ENCODE measurements around the gene SCFD2. TPM values are rescaled to one million over a fixed set of nuclear protein-coding genes. Genes with fewer than 3 reads are reported as not detected.

The SCFD2 gene
- total RNA-seq, 4 donors from 2014 or later: 14.3 to 37.8 (median 27.7) TPM

DNA sequence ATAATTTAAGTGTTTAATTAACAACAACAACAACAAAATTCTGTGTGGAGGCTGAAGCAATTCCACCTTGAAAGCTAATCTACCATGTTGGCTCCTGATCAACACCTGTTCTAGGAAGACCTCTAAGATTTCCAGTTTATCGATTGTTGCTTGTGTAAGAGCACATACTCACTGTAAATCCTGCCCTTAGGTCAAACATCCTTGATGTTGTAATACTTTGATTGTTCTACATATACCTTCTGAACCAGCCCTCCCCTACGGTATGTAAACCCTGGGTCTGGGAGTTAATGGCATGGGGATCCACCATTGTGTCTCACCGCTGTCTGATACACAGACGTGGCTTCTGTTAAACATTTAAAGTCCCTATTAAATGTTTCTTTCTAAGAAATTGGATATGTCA is 430.5 kb downstream of the SCFD2 start:
- intact Hi-C loops (cut with DNase I): loop anchor here (10.0 kb wide), 1 partner anchor 61 kb away; no protein-coding TSS in a partner anchor
- DNase-seq: no peak
- Histone ChIP-seq H3K36me3 (no peaks in the 10 kb centered on the region), H3K4me1 (no peaks in the 10 kb centered on the region), H3K27ac (no peak overlapping the region), H3K27me3 (no peaks in the 10 kb centered on the region), H3K9me3 (no peaks in the 10 kb centered on the region), H3K4me3 (no peak overlapping the region)
- TF ChIP-seq POLR2A (IDR thresholded peaks at IDR 0.05): no peak
- TF ChIP-seq, protein P1, sequence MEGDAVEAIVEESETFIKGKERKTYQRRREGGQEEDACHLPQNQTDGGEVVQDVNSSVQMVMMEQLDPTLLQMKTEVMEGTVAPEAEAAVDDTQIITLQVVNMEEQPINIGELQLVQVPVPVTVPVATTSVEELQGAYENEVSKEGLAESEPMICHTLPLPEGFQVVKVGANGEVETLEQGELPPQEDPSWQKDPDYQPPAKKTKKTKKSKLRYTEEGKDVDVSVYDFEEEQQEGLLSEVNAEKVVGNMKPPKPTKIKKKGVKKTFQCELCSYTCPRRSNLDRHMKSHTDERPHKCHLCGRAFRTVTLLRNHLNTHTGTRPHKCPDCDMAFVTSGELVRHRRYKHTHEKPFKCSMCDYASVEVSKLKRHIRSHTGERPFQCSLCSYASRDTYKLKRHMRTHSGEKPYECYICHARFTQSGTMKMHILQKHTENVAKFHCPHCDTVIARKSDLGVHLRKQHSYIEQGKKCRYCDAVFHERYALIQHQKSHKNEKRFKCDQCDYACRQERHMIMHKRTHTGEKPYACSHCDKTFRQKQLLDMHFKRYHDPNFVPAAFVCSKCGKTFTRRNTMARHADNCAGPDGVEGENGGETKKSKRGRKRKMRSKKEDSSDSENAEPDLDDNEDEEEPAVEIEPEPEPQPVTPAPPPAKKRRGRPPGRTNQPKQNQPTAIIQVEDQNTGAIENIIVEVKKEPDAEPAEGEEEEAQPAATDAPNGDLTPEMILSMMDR (IDR thresholded peaks at IDR 0.05): no peak
- WGBS, 2 donors: 58 to 77% methylated on average over 4 of the region's 4 CpGs

DNA sequence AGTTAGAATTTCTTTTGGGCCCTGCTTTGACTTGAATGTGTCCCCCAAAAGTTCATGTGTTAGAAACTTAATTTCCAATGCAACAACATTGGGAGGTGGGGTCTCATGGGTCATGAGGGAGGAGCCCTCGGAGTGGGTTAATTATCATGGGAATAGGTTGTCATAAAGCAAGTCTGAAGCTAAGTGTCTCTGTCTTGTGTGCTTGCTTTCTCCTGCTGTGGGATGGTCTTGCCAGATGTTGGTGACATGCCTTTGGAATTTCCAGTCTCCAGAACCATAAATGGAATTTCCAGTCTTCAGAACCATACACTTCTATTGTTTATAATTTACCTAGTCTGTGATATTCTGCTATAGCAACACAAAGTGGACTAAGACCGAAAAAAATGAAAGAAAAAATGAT is 432.1 kb downstream of the SCFD2 start:
- no peaks in the 10 kb centered on the region for H3K27me3 ChIP-seq
- H3K9me3 ChIP-seq: no peaks in the 10 kb centered on the region
- no peak overlapping the region for H3K27ac ChIP-seq
- DNase-seq: no peak
- TF ChIP-seq, protein P1 (IDR thresholded peaks at IDR 0.05): no peak
- no peak for TF ChIP-seq POLR2A (IDR thresholded peaks at IDR 0.05)
- 81 to 95% methylated on average over 2 of the region's 2 CpGs for WGBS, 2 donors
- intact Hi-C loops (cut with DNase I): loop anchor here (10.0 kb wide), 1 partner anchor 59 kb away; no protein-coding TSS in a partner anchor
- H3K4me3 ChIP-seq: no peak overlapping the region
- no peaks in the 10 kb centered on the region for H3K4me1 ChIP-seq
- H3K36me3 ChIP-seq: no peaks in the 10 kb centered on the region

DNA sequence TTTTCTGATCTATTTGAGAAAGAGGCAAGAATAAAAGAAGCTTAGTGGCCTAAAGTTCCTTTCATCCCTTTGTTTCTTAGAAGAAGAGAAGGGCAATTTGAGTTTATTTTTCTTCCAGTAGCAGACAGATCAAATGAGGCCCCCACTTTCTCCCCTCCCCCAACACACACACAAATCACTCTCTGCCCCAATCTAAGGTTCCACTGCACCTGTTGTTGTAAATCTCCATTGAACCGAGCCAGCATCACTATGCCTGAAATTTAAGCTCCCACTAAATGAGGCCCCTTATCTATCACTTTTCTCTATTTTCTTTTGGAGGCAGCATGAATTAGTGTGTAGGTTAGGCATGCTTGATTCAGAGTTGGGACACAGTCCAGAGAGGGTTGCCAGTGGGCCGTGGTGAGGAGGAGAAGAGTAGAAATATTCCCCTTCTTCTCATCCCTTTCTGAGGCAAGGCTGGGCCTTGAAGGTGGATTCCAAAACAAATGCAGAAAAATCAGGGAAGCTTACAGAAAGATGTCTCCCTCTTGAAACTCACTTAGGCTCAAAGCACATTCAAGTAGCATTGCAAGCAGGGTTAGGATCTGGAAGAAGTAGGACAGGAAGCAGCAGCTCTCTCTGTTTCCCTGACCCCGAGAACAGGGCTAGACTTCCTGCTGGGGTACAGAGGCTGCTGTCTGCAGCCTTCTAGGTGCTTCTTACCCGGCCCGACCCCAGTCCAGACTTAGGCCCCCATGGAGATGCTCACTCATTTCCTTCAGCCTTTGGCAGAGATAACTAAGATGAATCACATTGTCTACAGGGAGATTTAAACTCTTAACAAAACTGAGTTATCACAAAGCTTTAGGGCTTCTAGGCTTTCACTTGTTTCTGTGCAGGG is 433.0 kb downstream of the SCFD2 start:
- WGBS, 2 donors: 72 to 84% methylated on average over 5 of the region's 5 CpGs
- Histone ChIP-seq H3K9me3 (no peaks in the 10 kb centered on the region), H3K4me1 (no peaks in the 10 kb centered on the region), H3K36me3 (no peaks in the 10 kb centered on the region), H3K27ac (no peak overlapping the region), H3K27me3 (no peaks in the 10 kb centered on the region), H3K4me3 (no peak overlapping the region)
- no peak for TF ChIP-seq POLR2A (IDR thresholded peaks at IDR 0.05)
- TF ChIP-seq, protein P1 (IDR thresholded peaks at IDR 0.05): no peak
- DNase-seq: no peak
- intact Hi-C loops (cut with DNase I): loop anchor here (10.0 kb wide), 1 partner anchor 58 kb away; no protein-coding TSS in a partner anchor

DNA sequence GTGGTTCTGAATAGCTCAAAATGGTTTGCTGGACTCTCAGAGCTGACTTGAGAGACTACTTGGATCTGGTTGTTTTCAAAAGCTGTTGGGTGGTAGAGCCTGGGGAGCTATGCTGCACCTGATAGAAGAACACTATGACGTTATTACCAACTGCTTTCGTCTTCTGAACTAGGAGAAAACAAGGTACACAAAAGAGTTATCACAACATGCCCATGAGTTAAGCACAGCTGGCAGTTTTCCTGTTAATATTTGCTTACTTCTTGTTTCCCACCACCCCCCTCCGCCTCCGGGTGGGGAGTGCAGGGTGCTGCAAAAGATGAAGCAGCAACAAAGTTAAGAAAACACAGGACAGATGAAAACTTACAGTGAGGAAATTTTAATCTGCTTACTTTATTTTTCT is 434.6 kb downstream of the SCFD2 start:
- H3K4me3 ChIP-seq: no peak overlapping the region
- no peaks in the 10 kb centered on the region for H3K36me3 ChIP-seq
- TF ChIP-seq, protein P1 (IDR thresholded peaks at IDR 0.05): no peak
- TF ChIP-seq POLR2A (IDR thresholded peaks at IDR 0.05): no peak
- no peaks in the 10 kb centered on the region for H3K4me1 ChIP-seq
- H3K27me3 ChIP-seq: no peaks in the 10 kb centered on the region
- WGBS, 2 donors: 80 to 89% methylated on average over 4 of the region's 4 CpGs
- no peaks in the 10 kb centered on the region for H3K9me3 ChIP-seq
- no peak overlapping the region for H3K27ac ChIP-seq
- intact Hi-C loops (cut with DNase I): loop anchor here (10.0 kb wide), 1 partner anchor 56 kb away; no protein-coding TSS in a partner anchor
- DNase-seq: no peak

DNA sequence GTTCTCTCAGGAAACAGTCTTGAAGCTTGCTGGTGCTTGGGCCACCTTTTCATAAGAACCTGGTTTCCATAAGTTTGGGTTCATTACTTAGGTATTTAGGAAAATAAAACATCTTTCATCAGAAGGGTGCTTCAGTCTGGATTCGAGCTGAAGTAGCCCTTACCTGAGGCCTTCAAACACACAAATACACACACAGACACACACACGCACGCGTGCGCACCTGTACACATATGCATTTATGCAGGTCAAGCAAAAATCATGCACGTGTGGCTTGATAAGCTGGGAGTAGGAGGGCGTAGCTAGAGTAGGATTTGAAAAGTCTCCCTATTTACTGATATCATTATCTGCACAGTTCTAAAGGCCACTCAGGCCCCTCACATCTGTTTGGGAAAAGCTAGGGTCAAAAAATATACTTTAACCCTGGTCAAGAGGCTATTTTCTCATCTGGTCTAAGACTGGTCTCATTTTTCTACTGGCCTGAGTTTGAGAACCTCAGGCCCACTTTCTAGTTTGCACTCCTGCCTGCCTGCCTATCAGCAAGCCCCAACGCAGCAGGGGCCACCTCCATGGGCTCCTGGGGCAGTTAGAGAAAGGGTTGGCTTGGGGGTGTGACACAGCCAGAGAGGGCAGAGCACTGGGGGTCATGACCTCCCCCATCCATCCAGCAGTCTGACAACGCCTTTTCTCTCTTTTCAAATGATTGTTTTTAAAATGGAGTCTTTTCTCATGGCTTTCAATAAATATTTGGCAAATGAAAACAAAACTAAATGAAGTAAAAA is 439.5 kb downstream of the SCFD2 start:
- Histone ChIP-seq H3K27me3 (no peaks in the 10 kb centered on the region), H3K4me1 (no peaks in the 10 kb centered on the region), H3K9me3 (no peaks in the 10 kb centered on the region), H3K27ac (no peak overlapping the region), H3K4me3 (no peak overlapping the region), H3K36me3 (no peaks in the 10 kb centered on the region)
- TF ChIP-seq, protein P1 (IDR thresholded peaks at IDR 0.05): no peak
- TF ChIP-seq POLR2A (IDR thresholded peaks at IDR 0.05): no peak
- 85 to 92% methylated on average over 8 to 9 of the region's 9 CpGs for WGBS, 2 donors
- intact Hi-C loops (cut with DNase I): no loop called here
- DNase-seq: no peak
